ENCODE measurements around the gene CELF4. TPM values are rescaled to one million over a fixed set of nuclear protein-coding genes. Genes with fewer than 3 reads are reported as not detected.

The CELF4 gene
- total RNA-seq, 4 donors from 2014 or later, result not detected

DNA sequence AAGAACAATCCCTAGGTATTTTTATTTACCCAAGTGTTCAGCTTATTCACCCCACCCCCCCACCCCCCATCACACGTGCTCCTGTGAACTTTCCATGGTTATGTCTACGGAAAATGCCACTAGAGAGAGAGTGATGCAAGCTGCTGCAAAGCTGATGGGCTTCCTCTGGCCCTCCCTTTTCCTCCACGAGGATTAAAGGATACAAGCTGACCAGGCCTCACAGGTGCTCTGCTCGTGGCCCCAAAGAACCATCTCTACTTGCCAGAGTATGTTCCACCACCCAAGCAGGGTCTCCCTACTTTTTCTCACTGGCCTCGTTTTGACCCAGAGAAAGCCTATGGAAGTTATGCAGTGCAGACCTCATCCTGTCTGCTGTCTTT is 342.6 kb downstream of the CELF4 start:
- TF ChIP-seq EP300 (IDR thresholded peaks at IDR 0.05) (no peak), POLR2A (IDR thresholded peaks at IDR 0.05) (no peak)
- TF ChIP-seq, protein P1, sequence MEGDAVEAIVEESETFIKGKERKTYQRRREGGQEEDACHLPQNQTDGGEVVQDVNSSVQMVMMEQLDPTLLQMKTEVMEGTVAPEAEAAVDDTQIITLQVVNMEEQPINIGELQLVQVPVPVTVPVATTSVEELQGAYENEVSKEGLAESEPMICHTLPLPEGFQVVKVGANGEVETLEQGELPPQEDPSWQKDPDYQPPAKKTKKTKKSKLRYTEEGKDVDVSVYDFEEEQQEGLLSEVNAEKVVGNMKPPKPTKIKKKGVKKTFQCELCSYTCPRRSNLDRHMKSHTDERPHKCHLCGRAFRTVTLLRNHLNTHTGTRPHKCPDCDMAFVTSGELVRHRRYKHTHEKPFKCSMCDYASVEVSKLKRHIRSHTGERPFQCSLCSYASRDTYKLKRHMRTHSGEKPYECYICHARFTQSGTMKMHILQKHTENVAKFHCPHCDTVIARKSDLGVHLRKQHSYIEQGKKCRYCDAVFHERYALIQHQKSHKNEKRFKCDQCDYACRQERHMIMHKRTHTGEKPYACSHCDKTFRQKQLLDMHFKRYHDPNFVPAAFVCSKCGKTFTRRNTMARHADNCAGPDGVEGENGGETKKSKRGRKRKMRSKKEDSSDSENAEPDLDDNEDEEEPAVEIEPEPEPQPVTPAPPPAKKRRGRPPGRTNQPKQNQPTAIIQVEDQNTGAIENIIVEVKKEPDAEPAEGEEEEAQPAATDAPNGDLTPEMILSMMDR (IDR thresholded peaks at IDR 0.05), result no peak
- Histone ChIP-seq H3K36me3 (peaks cover 0 to 67% (median 0%) of the 10 kb centered on the region in 3 donors), H3K27ac (no peak overlapping the region), H3K4me3 (no peak overlapping the region), H3K9me3 (peaks cover 0 to 3% (median 0%) of the 10 kb centered on the region in 4 donors), H3K4me1 (no peaks in the 10 kb centered on the region), H3K27me3 (no peaks in the 10 kb centered on the region)
- DNase-seq (ENCODE audit: low spot score in 2 of 2), result no peak
- WGBS, 2 donors, result 86 to 87% methylated on average over 5 of the region's 5 CpGs

DNA sequence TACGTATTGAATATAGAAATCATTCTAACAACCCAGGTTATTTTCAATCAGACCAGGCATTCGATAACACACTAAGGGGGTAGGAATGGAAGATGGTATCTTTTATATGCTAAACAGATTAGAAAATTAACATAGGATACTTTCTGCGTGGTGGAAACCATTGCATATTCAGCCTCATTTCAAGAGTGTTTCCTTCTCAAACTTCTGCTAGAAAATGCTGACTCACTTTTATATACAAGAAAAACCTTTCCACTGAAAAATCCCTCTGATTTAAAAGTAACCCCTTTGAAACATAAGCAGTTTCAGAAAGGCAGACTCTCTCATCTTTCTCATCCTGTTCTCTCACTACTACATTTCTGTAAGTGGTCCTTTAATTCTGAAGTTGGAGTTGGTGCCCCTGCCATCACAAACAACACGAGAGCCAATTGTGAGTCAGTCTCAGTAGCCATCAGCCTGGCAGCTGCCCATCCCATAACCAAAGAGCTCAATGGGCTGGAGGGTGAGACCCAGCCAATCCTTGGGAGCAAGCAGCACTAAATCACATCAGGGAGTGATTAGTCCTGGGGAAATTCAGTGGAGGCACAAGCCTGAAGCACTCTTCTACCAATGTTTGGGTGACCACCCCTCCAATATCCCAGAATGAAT is 343.1 kb downstream of the CELF4 start:
- H3K27ac ChIP-seq, result no peak overlapping the region
- TF ChIP-seq POLR2A (IDR thresholded peaks at IDR 0.05) (no peak), EP300 (IDR thresholded peaks at IDR 0.05) (no peak)
- TF ChIP-seq, protein P1 (IDR thresholded peaks at IDR 0.05), result no peak
- H3K4me3 ChIP-seq, result no peak overlapping the region
- 78 to 87% methylated on average over 4 of the region's 4 CpGs for WGBS, 2 donors
- DNase-seq (ENCODE audit: low spot score in 2 of 2), result no peak
- peaks cover 0 to 7% (median 0%) of the 10 kb centered on the region in 4 donors for H3K9me3 ChIP-seq
- no peaks in the 10 kb centered on the region for H3K4me1 ChIP-seq
- H3K27me3 ChIP-seq, result no peaks in the 10 kb centered on the region
- H3K36me3 ChIP-seq, result peaks cover 0 to 67% (median 0%) of the 10 kb centered on the region in 3 donors

DNA sequence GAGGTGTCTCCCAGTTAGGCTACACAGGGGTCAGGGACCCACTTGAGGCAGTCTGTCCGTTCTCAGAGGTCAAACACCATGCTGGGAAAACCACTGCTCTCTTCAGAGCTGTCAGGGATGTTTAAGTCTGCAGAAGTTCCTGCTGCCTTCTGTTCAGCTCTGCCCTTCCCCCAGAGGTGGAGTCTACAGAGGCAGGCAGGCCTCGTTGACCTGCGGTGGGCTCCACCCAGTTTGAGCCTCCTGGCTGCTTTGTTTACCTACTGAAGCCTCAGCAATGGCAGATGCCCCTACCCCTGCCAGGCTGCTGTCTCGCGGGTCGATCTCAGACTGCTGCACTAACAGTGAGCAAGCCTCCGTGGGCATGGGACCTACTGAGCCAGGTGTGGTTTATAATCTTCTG is 346.3 kb downstream of the CELF4 start:
- Histone ChIP-seq H3K4me3 (no peak overlapping the region), H3K36me3 (peaks cover 0 to 41% (median 0%) of the 10 kb centered on the region in 3 donors), H3K27me3 (no peaks in the 10 kb centered on the region), H3K27ac (no peak overlapping the region), H3K4me1 (no peaks in the 10 kb centered on the region), H3K9me3 (peaks cover 0 to 15% (median 0%) of the 10 kb centered on the region in 4 donors)
- TF ChIP-seq EP300 (IDR thresholded peaks at IDR 0.05), result no peak
- no peak for TF ChIP-seq POLR2A (IDR thresholded peaks at IDR 0.05)
- TF ChIP-seq, protein P1 (IDR thresholded peaks at IDR 0.05), result no peak
- DNase-seq (ENCODE audit: low spot score in 2 of 2), result no peak
- 70 to 88% methylated on average over 5 to 7 of the region's 7 CpGs for WGBS, 2 donors

DNA sequence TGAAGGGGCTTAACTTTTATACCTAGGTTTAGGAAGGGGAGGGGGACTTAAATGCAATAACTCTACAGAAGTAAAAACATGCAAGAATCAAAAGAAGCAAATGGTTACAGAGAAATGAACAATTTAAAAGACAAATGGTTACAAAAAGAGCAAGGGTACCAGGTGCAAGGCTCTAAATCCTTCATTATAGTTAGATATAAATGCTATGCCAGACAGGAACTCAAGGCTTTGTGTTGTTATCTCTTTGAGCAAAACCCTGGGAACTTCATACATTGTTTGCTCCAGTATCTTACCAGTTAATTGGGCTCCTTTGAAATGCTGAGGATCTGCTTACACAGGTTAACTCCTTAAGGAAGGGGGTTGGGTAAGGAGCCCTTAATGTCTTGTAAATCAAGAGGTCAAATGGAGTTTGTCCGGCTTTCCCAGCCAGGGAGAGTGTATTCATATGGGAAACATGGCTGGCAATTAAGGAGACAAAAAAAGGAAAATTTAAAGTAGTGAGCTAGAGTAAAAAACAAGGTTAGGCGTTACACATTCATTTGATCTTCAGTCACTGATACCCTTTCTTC is 347.5 kb downstream of the CELF4 start:
- TF ChIP-seq EP300 (IDR thresholded peaks at IDR 0.05), result no peak
- TF ChIP-seq, protein P1 (IDR thresholded peaks at IDR 0.05), result no peak
- TF ChIP-seq POLR2A (IDR thresholded peaks at IDR 0.05), result no peak

DNA sequence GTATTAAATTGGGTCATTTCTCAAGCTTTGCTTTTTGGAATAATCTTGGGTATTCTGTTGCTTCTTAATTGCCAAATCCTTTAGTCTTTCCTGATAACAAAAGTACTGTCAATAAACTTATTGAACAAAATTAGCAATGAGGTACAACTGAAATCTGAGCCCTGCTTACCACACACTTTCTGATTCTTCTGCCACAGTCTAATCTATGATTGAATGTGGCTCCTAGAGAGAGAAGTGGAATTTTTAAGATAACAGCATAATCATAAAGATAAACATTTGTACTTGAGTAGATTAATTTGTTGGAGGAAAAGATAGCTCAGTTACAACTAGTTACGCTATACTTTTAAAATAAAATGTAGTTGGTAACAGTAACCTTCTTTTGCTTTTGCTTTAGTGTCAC is 354.8 kb downstream of the CELF4 start:
- no peak for TF ChIP-seq POLR2A (IDR thresholded peaks at IDR 0.05)
- no peak for TF ChIP-seq EP300 (IDR thresholded peaks at IDR 0.05)
- Histone ChIP-seq H3K27ac (no peak overlapping the region), H3K4me1 (no peaks in the 10 kb centered on the region), H3K4me3 (no peak overlapping the region), H3K36me3 (no peaks in the 10 kb centered on the region), H3K9me3 (peaks cover 0 to 12% (median 2%) of the 10 kb centered on the region in 4 donors), H3K27me3 (no peaks in the 10 kb centered on the region)
- DNase-seq (ENCODE audit: low spot score in 2 of 2), result no peak
- WGBS, 2 donors, result 89 to 98% methylated on average over 1 of the region's 1 CpG

More for the DNA sequence above, 347.5 kb downstream of the CELF4 start:
- Histone ChIP-seq H3K27ac (no peak overlapping the region), H3K4me3 (no peak overlapping the region), H3K4me1 (no peaks in the 10 kb centered on the region), H3K27me3 (no peaks in the 10 kb centered on the region), H3K36me3 (peaks cover 0 to 30% (median 0%) of the 10 kb centered on the region in 3 donors), H3K9me3 (peaks cover 0 to 19% (median 1%) of the 10 kb centered on the region in 4 donors)
- 33 to 40% methylated on average over 2 of the region's 2 CpGs for WGBS, 2 donors
- DNase-seq (ENCODE audit: low spot score in 2 of 2), result no peak
